HCT116 (cell line): ENCODE data around the gene GRM4. TPM values are rescaled to one million over a fixed set of nuclear protein-coding genes. Genes with fewer than 3 reads are reported as not detected.

Source experiments
- ATAC-seq: fragments of 200-7000 bp; cut with Tn5 transposase; 2 replicates; pipeline ENCODE4 v1.9.1; 2020; ENCODE audit warnings: mild to moderate bottlenecking, moderate library complexity
- BruUV-seq: library from RNA; stranded (reverse); fragments of 400-500 nt; replicated peaks from 2 replicates; lab custom pipeline; 2021; lab: Mats Ljungman, UMichigan
- CTCF ChIA-PET: fragments of 300-600 bp; sonication (Branson Sonifier 250); formaldehyde crosslinking; loops from one replicate; lab custom pipeline; 2021; ENCODE audit warnings: antibody characterized with exemption; lab: Charles Lee
- POLR2A ChIA-PET: fragments of 300-600, 350-600 bp; sonication (Branson Sonifier 250); formaldehyde crosslinking; loops from one replicate; lab custom pipeline; 2021; ENCODE audit warnings: antibody characterized with exemption; lab: Charles Lee
- RAD21 ChIA-PET, 2 experiments: fragments of 300-600 bp; sonication (Branson Sonifier 250); formaldehyde crosslinking; loops; one replicate each; lab custom pipeline; 2023; ENCODE audit warnings: low total read pairs in 2 of 2; ENCODE audit not compliant: uncharacterized antibody in 2 of 2, unreplicated experiment in 2 of 2, low non-redundant PET in 1 of 2; lab: Charles Lee
- DNase-seq: peaks from one replicate; pipeline ENCODE4 v3.0.0-alpha.2; 2010; ENCODE audit warnings: low read depth, low spot score
- H2AFZ ChIP-seq: fragments of 200-600 bp; shearing (Covaris generic), sonication (generic); 2 replicates; pipeline ENCODE4 v1.6.1; 2017; ENCODE audit warnings: low read depth, mixed run types, mixed read lengths, antibody characterized with exemption, low read length; ENCODE audit not compliant: poor library complexity, severe bottlenecking
- H3K27ac ChIP-seq: 2 replicates; pipeline ENCODE4 v1.5.1; 2012; ENCODE audit warnings: low read depth, low read length
- H3K27me3 ChIP-seq: fragments of 200-600 bp; sonication (generic); 2 replicates; pipeline ENCODE4 v1.6.1; 2016; ENCODE audit warnings: mixed run types, low read length, mixed read lengths; ENCODE audit not compliant: insufficient read depth
- H3K36me3 ChIP-seq, 2 experiments: fragments of 200-500 bp in 1 of 2; fragments of 200-600 bp in 1 of 2; sonication (Bioruptor generic) in 1 of 2; sonication (generic) in 1 of 2; 2 replicates each; pipeline versions ENCODE4 v1.5.1 to v1.6.1; 2014 to 2016; ENCODE audit warnings: low read length in 2 of 2, inconsistent platforms in 1 of 2, mixed read lengths in 1 of 2, mixed run types in 1 of 2; ENCODE audit not compliant: insufficient read depth in 2 of 2, control insufficient read depth in 1 of 2
- H3K4me1 ChIP-seq, 2 experiments: fragments of 200-600 bp in 1 of 2; sonication (generic) in 1 of 2; 2 replicates each; pipeline versions ENCODE4 v1.5.1 to v1.6.1; 2012 to 2017; ENCODE audit warnings: low read length in 2 of 2, inconsistent platforms in 1 of 2, mild to moderate bottlenecking in 1 of 2, mixed read lengths in 1 of 2, mixed run types in 1 of 2, moderate library complexity in 1 of 2; ENCODE audit not compliant: insufficient read depth in 2 of 2, control insufficient read depth in 1 of 2
- H3K4me2 ChIP-seq: fragments of 200-600 bp; sonication (generic); 2 replicates; pipeline ENCODE4 v1.6.1; 2017; ENCODE audit warnings: mixed run types, low read length, mixed read lengths
- H3K4me3 ChIP-seq, 2 experiments: fragments of 200-600 bp in 1 of 2; sonication (generic) in 1 of 2; replicated peaks in 1 of 2; 2 replicates each; pipeline ENCODE4 v1.5.1; 2011 to 2016; ENCODE audit warnings: low read length in 2 of 2, control low read depth in 1 of 2, low read depth in 1 of 2, mild to moderate bottlenecking in 1 of 2, mixed read lengths in 1 of 2, mixed run types in 1 of 2
- H3K79me2 ChIP-seq: fragments of 200-600 bp; sonication (generic); 2 replicates; pipeline ENCODE4 v1.6.1; 2017; ENCODE audit warnings: mild to moderate bottlenecking, mixed run types, low read length, moderate library complexity, mixed read lengths; ENCODE audit not compliant: insufficient read depth
- H3K9ac ChIP-seq: fragments of 200-600 bp; sonication (generic); 2 replicates; pipeline ENCODE4 v1.6.1; 2016; ENCODE audit warnings: low read length, mixed read lengths
- H3K9me2 ChIP-seq: fragments of 200-600 bp; sonication (generic), shearing (Covaris generic); 2 replicates; pipeline ENCODE4 v1.6.1; 2017; ENCODE audit warnings: mixed run types, mild to moderate bottlenecking, moderate library complexity; ENCODE audit not compliant: insufficient read depth
- H3K9me3 ChIP-seq, 2 experiments: fragments of 200-500 bp in 1 of 2; fragments of 200-600 bp in 1 of 2; sonication (Bioruptor generic) in 1 of 2; sonication (generic) in 1 of 2; 2 replicates each; pipeline ENCODE4 v1.6.1; 2014 to 2017; ENCODE audit warnings: low read length in 2 of 2, mixed read lengths in 2 of 2, inconsistent platforms in 1 of 2, low read depth in 1 of 2, mild to moderate bottlenecking in 1 of 2, mixed run types in 1 of 2, moderate library complexity in 1 of 2; ENCODE audit not compliant: control insufficient read depth in 1 of 2, insufficient read depth in 1 of 2
- H4K20me1 ChIP-seq: fragments of 200-600 bp; sonication (generic), shearing (Covaris generic); 2 replicates; pipeline ENCODE4 v1.6.1; 2017; ENCODE audit warnings: mixed run types, mild to moderate bottlenecking, moderate library complexity; ENCODE audit not compliant: insufficient read depth
- EGR1 ChIP-seq: IDR thresholded peaks from 2 replicates; pipeline ENCODE4 v1.6.1; 2012; ENCODE audit warnings: low read depth
- FOSL1 ChIP-seq: IDR thresholded peaks from 2 replicates; pipeline ENCODE4 v1.6.1; 2012; ENCODE audit warnings: low read depth
- POLR2A ChIP-seq: IDR thresholded peaks from 2 replicates; pipeline ENCODE4 v1.7.0; 2011; ENCODE audit warnings: borderline replicate concordance; ENCODE audit not compliant: insufficient read depth, insufficient read length; ENCODE audit errors: extremely low read depth
- POLR2AphosphoS5 ChIP-seq: IDR thresholded peaks from 2 replicates; pipeline ENCODE4 v1.6.1; 2011; ENCODE audit warnings: mild to moderate bottlenecking, low read depth, low read length, moderate library complexity
- TCF7L2 ChIP-seq: IDR thresholded peaks from 2 replicates; pipeline ENCODE4 v1.7.0; 2011; ENCODE audit warnings: borderline replicate concordance, inconsistent platforms; ENCODE audit not compliant: insufficient read depth, insufficient read length; ENCODE audit errors: extremely low read depth
- ZFX ChIP-seq: fragments of 450-650 bp; IDR thresholded peaks from 2 replicates; pipeline ENCODE4 v1.6.1; 2017
- ZNF274 ChIP-seq: fragments of 200-500 bp; sonication (Bioruptor generic); IDR thresholded peaks from 2 replicates; pipeline ENCODE4 v1.6.1; 2014; ENCODE audit warnings: mild to moderate bottlenecking, low read depth, low read length, inconsistent platforms
- intact Hi-C: fragments of 100-400 bp; cut with micrococcal nuclease; formaldehyde crosslinking; loops from 2 replicates; pipeline ENCODE4 v1.10.0; 2022
- total RNA-seq: library from RNA; stranded (reverse); gene quantifications from one replicate; pipeline ENCODE4 v1.2.1, GENCODE V29; 2021; ENCODE audit not compliant: unreplicated experiment
- TF ChIP-seq, protein P1 (sequence below): IDR thresholded peaks from 2 replicates; pipeline ENCODE4 v1.6.1; 2012
- TF ChIP-seq, protein P2 (sequence below): IDR thresholded peaks from 2 replicates; pipeline ENCODE4 v1.6.1; 2011; ENCODE audit warnings: mild to moderate bottlenecking, low read length, moderate library complexity; ENCODE audit not compliant: insufficient replicate concordance; ENCODE audit errors: extremely low read depth
- TF ChIP-seq, protein P3 (sequence below): IDR thresholded peaks from 2 replicates; pipeline ENCODE4 v1.6.1; 2012

GRM4 gene
- total RNA-seq, 1 experiment from 2014 or later, result 2.6 TPM

DNA sequence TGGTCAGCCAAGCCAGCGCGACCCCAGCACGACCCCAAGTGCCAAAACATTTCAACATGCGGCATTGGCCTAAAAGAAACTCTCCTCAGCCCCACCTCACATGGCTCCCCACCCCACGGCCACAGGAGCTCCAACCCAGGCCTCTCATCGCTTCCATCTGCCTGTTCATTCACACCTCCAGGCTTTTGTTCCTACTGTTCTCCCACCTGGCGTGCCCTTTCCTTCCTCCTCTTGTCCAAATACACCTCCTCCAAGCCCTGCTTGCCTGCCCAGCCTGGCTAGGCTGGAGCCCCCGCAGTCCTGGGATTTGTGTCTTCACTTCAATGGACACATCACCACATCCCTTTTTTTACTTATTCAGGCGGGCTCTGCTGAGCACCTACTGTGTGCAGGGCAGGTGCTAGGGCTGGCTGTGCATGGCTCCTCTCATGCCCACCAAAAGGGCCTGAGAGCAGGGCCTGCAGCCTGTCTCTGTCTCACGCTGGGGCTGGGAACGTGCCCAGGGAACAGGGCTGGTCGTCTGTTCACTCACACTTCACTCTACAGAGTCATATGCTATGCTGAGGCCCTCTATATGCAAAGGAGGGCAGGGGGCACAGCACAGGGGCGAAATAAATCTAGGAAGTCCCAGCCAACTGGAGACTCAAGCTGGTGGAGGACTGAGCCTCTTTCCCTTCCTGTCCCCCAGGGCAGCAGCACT is 61.1 kb downstream of the GRM4 start:
- H3K9me3 ChIP-seq, result no peaks in the 10 kb centered on the region

More for the DNA sequence above, 61.1 kb downstream of the GRM4 start:
- Histone ChIP-seq H3K27ac (no peak overlapping the region), H3K9me2 (no peaks in the 10 kb centered on the region), H3K9ac (no peak overlapping the region), H2AFZ (no peak overlapping the region), H3K4me2 (no peak overlapping the region), H4K20me1 (no peaks in the 10 kb centered on the region), H3K4me1 (no peaks in the 10 kb centered on the region), H3K36me3 (no peaks in the 10 kb centered on the region), H3K4me3 (no peak overlapping the region), H3K79me2 (no peaks in the 10 kb centered on the region), H3K27me3 (no peaks in the 10 kb centered on the region)
- ChIA-PET POLR2A (no interaction called here), RAD21 (no interaction called here), CTCF (interaction anchor here (2.0 kb wide), 1 partner anchor 30 kb away, joined by 5 read pairs; no protein-coding TSS in a partner anchor)
- no peak for ATAC-seq
- BruUV-seq, result no TSS peak
- intact Hi-C loops, result no loop called here
- DNase-seq, result no peak
- no peak for TF ChIP-seq FOSL1
- TF ChIP-seq POLR2A, result no peak
- TF ChIP-seq, protein P1, sequence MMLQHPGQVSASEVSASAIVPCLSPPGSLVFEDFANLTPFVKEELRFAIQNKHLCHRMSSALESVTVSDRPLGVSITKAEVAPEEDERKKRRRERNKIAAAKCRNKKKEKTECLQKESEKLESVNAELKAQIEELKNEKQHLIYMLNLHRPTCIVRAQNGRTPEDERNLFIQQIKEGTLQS, result no peak
- no peak for TF ChIP-seq ZNF274
- no peak for TF ChIP-seq TCF7L2
- TF ChIP-seq ZFX, result no peak
- TF ChIP-seq, protein P2, sequence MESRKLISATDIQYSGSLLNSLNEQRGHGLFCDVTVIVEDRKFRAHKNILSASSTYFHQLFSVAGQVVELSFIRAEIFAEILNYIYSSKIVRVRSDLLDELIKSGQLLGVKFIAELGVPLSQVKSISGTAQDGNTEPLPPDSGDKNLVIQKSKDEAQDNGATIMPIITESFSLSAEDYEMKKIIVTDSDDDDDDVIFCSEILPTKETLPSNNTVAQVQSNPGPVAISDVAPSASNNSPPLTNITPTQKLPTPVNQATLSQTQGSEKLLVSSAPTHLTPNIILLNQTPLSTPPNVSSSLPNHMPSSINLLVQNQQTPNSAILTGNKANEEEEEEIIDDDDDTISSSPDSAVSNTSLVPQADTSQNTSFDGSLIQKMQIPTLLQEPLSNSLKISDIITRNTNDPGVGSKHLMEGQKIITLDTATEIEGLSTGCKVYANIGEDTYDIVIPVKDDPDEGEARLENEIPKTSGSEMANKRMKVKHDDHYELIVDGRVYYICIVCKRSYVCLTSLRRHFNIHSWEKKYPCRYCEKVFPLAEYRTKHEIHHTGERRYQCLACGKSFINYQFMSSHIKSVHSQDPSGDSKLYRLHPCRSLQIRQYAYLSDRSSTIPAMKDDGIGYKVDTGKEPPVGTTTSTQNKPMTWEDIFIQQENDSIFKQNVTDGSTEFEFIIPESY, result no peak
- TF ChIP-seq, protein P3, sequence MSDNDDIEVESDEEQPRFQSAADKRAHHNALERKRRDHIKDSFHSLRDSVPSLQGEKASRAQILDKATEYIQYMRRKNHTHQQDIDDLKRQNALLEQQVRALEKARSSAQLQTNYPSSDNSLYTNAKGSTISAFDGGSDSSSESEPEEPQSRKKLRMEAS, result no peak
- TF ChIP-seq EGR1, result no peak
- no peak for TF ChIP-seq POLR2AphosphoS5
